RWPE2 (cell line): ENCODE results near the gene NLRP1.

Experiments
- ATAC-seq: fragments of 200-7000 bp; cut with Tn5 transposase; 3 replicates; pipeline ENCODE4 v1.9.1; 2021; ENCODE audit warnings: low read depth
- DNase-seq: peaks from one replicate; pipeline ENCODE4 v3.0.0-alpha.2; 2020; ENCODE audit warnings: low spot score
- H3K27ac ChIP-seq: fragments of 450-650 bp; 2 replicates; pipeline ENCODE4 v1.5.1; 2017; ENCODE audit warnings: mild to moderate bottlenecking; ENCODE audit not compliant: poor library complexity, severe bottlenecking
- H3K27me3 ChIP-seq: fragments of 250-450 bp; sonication (Bioruptor Pico); 2 replicates; pipeline ENCODE4 v1.5.1; 2021; ENCODE audit warnings: mild to moderate bottlenecking, moderate library complexity; ENCODE audit not compliant: insufficient read depth, poor library complexity, severe bottlenecking
- H3K36me3 ChIP-seq: fragments of 250-450 bp; sonication (Bioruptor Pico); 2 replicates; pipeline ENCODE4 v1.5.1; 2020; ENCODE audit warnings: low read depth, mild to moderate bottlenecking, moderate library complexity
- H3K4me1 ChIP-seq: fragments of 250-450 bp; sonication (Bioruptor Pico); 2 replicates; pipeline ENCODE4 v1.5.1; 2021; ENCODE audit warnings: mild to moderate bottlenecking, moderate library complexity; ENCODE audit not compliant: insufficient read depth, poor library complexity, severe bottlenecking
- H3K4me3 ChIP-seq: fragments of 250-450 bp; sonication (Bioruptor Pico); 2 replicates; pipeline ENCODE4 v1.5.1; 2021; ENCODE audit warnings: mild to moderate bottlenecking, moderate library complexity; ENCODE audit not compliant: severe bottlenecking
- H3K9me3 ChIP-seq: fragments of 250-450 bp; sonication (Bioruptor Pico); 2 replicates; pipeline ENCODE4 v1.5.1; 2021; ENCODE audit warnings: mild to moderate bottlenecking, moderate library complexity; ENCODE audit not compliant: severe bottlenecking
- CTCF ChIP-seq: fragments of 450-650 bp; IDR thresholded peaks from one replicate; pipeline ENCODE4 v1.5.1; 2017; ENCODE audit warnings: mild to moderate bottlenecking, moderate library complexity; ENCODE audit not compliant: poor library complexity, severe bottlenecking

The NLRP1 gene

GRCh38 chr17:5584383-5585286 is at the start of gene NLRP1:
Gene NLRP1 (minus strand): TSS chr17:5584509. CDS start chr17:5583957, 552 bp downstream.
- Histone ChIP-seq H3K9me3 (no peaks in the 10 kb centered on the region), H3K27me3 (no peaks in the 10 kb centered on the region), H3K4me3 (peak within 1 kb of the TSS; percentile 38), H3K27ac (peak within 1 kb of the TSS; percentile 91), H3K36me3 (peaks cover 29% of the 10 kb centered on the region), H3K4me1 (peaks cover 27% of the 10 kb centered on the region)
- peak; percentile 99 for DNase-seq
- ATAC-seq = peak; percentile 87
- no peak for TF ChIP-seq CTCF

- Histone ChIP-seq H3K9me3 (no peaks in the 10 kb centered on the region), H3K27ac (no peak overlapping the region), H3K27me3 (peaks cover 17% of the 10 kb centered on the region), H3K4me3 (no peak overlapping the region), H3K36me3 (no peaks in the 10 kb centered on the region), H3K4me1 (no peaks in the 10 kb centered on the region)
- no peak for DNase-seq
- no peak for TF ChIP-seq CTCF
- no peak for ATAC-seq
Measured at GRCh38 chr17:5631958-5632590, 47.8 kb upstream of the NLRP1 start.

GRCh38 chr17:5630434-5630833 is 46.1 kb upstream of the NLRP1 start:
- Histone ChIP-seq H3K4me3 (no peak overlapping the region), H3K27ac (no peak overlapping the region), H3K4me1 (no peaks in the 10 kb centered on the region), H3K9me3 (no peaks in the 10 kb centered on the region), H3K36me3 (no peaks in the 10 kb centered on the region), H3K27me3 (peaks cover 17% of the 10 kb centered on the region)
- TF ChIP-seq CTCF = no peak
- ATAC-seq = no peak
- no peak for DNase-seq

GRCh38 chr17:5629128-5629527 is 44.8 kb upstream of the NLRP1 start:
- TF ChIP-seq CTCF = no peak
- ATAC-seq (no peak), DNase-seq (no peak)
- no peak overlapping the region for H3K27ac ChIP-seq
- no peaks in the 10 kb centered on the region for H3K9me3 ChIP-seq
- no peaks in the 10 kb centered on the region for H3K4me1 ChIP-seq
- no peaks in the 10 kb centered on the region for H3K36me3 ChIP-seq
- H3K27me3 ChIP-seq = peaks cover 17% of the 10 kb centered on the region
- no peak overlapping the region for H3K4me3 ChIP-seq
